IPS-15b (cell line): ENCODE results near the gene MICU1.

Experiments used
- H3K27me3 ChIP-seq: one replicate; pipeline ENCODE4 v1.6.1; 2013; ENCODE audit warnings: low read length; ENCODE audit not compliant: control insufficient read depth, insufficient read depth
- H3K36me3 ChIP-seq: one replicate; pipeline ENCODE4 v1.6.1; 2013; ENCODE audit warnings: low read length; ENCODE audit not compliant: control insufficient read depth, insufficient read depth
- H3K4me1 ChIP-seq: one replicate; pipeline ENCODE4 v1.6.1; 2013; ENCODE audit warnings: mild to moderate bottlenecking, low read length; ENCODE audit not compliant: control insufficient read depth, insufficient read depth
- H3K4me3 ChIP-seq: one replicate; pipeline ENCODE4 v1.5.1; 2013; ENCODE audit warnings: low read depth, low read length
- H3K9ac ChIP-seq: one replicate; pipeline ENCODE4 v1.6.1; 2013; ENCODE audit warnings: low read depth, mild to moderate bottlenecking, low read length
- H3K9me3 ChIP-seq: one replicate; pipeline ENCODE4 v1.6.1; 2013; ENCODE audit warnings: mild to moderate bottlenecking, low read length; ENCODE audit not compliant: control insufficient read depth, insufficient read depth

The MICU1 gene

GRCh38 chr10:72375173-72375572, 250.7 kb downstream of the MICU1 start:
- H3K4me3 ChIP-seq, result no peak overlapping the region
- no peaks in the 10 kb centered on the region for H3K4me1 ChIP-seq
- no peaks in the 10 kb centered on the region for H3K9me3 ChIP-seq
- H3K9ac ChIP-seq, result no peak overlapping the region
- no peaks in the 10 kb centered on the region for H3K27me3 ChIP-seq
- no peaks in the 10 kb centered on the region for H3K36me3 ChIP-seq

- Histone ChIP-seq H3K36me3 (peaks cover 4% of the 10 kb centered on the region), H3K9me3 (no peaks in the 10 kb centered on the region), H3K4me1 (no peaks in the 10 kb centered on the region), H3K27me3 (no peaks in the 10 kb centered on the region), H3K9ac (no peak overlapping the region), H3K4me3 (no peak overlapping the region)
Observed at GRCh38 chr10:72370201-72370722, 255.6 kb downstream of the MICU1 start.

- Histone ChIP-seq H3K4me1 (peaks cover 3% of the 10 kb centered on the region), H3K9me3 (no peaks in the 10 kb centered on the region), H3K27me3 (no peaks in the 10 kb centered on the region), H3K9ac (no peak overlapping the region), H3K4me3 (no peak overlapping the region), H3K36me3 (peaks cover 4% of the 10 kb centered on the region)
Observed at GRCh38 chr10:72367301-72367960, 258.4 kb downstream of the MICU1 start.

GRCh38 chr10:72365106-72365895, 260.6 kb downstream of the MICU1 start:
- no peaks in the 10 kb centered on the region for H3K27me3 ChIP-seq
- no peak overlapping the region for H3K9ac ChIP-seq
- no peaks in the 10 kb centered on the region for H3K9me3 ChIP-seq
- H3K4me1 ChIP-seq, result peaks cover 3% of the 10 kb centered on the region
- H3K36me3 ChIP-seq, result peaks cover 4% of the 10 kb centered on the region
- no peak overlapping the region for H3K4me3 ChIP-seq

- Histone ChIP-seq H3K36me3 (peaks cover 4% of the 10 kb centered on the region), H3K27me3 (no peaks in the 10 kb centered on the region), H3K9me3 (no peaks in the 10 kb centered on the region), H3K9ac (no peak overlapping the region), H3K4me1 (peaks cover 3% of the 10 kb centered on the region), H3K4me3 (no peak overlapping the region)
Observed at GRCh38 chr10:72364239-72364777, 261.6 kb downstream of the MICU1 start.

- Histone ChIP-seq H3K9me3 (no peaks in the 10 kb centered on the region), H3K4me3 (no peak overlapping the region), H3K4me1 (peaks cover 10% of the 10 kb centered on the region), H3K36me3 (no peaks in the 10 kb centered on the region), H3K27me3 (no peaks in the 10 kb centered on the region), H3K9ac (no peak overlapping the region)
Observed at GRCh38 chr10:72356987-72357386, 268.9 kb downstream of the MICU1 start.

GRCh38 chr10:72356115-72356514, 269.8 kb downstream of the MICU1 start:
- no peak overlapping the region for H3K9ac ChIP-seq

GRCh38 chr10:72355214-72355555, 270.7 kb downstream of the MICU1 start:
- Histone ChIP-seq H3K9ac (peak overlapping the region; percentile 47), H3K27me3 (no peaks in the 10 kb centered on the region), H3K36me3 (no peaks in the 10 kb centered on the region), H3K4me1 (peaks cover 10% of the 10 kb centered on the region), H3K9me3 (no peaks in the 10 kb centered on the region), H3K4me3 (peak overlapping the region; percentile 100)

More at GRCh38 chr10:72356115-72356514, 269.8 kb downstream of the MICU1 start:
- Histone ChIP-seq H3K4me1 (peaks cover 10% of the 10 kb centered on the region), H3K27me3 (no peaks in the 10 kb centered on the region), H3K36me3 (no peaks in the 10 kb centered on the region), H3K9me3 (no peaks in the 10 kb centered on the region), H3K4me3 (no peak overlapping the region)

- Histone ChIP-seq H3K27me3 (no peaks in the 10 kb centered on the region), H3K9ac (peak within 1 kb of the TSS; percentile 99), H3K4me3 (peak within 1 kb of the TSS; percentile 100), H3K36me3 (no peaks in the 10 kb centered on the region), H3K4me1 (peaks cover 10% of the 10 kb centered on the region), H3K9me3 (no peaks in the 10 kb centered on the region)
Observed at GRCh38 chr10:72354356-72355213, 271.3 kb downstream of the MICU1 start, which contains the start of gene DNAJB12. Gene DNAJB12 (minus strand): TSS chr10:72354919. CDS start chr10:72354897, 22 bp downstream.

GRCh38 chr10:72353965-72354355, 271.9 kb downstream of the MICU1 start:
- H3K9me3 ChIP-seq, result no peaks in the 10 kb centered on the region
- peak overlapping the region; percentile 100 for H3K4me3 ChIP-seq
- peak overlapping the region; percentile 99 for H3K9ac ChIP-seq
- H3K4me1 ChIP-seq, result peaks cover 10% of the 10 kb centered on the region
- no peaks in the 10 kb centered on the region for H3K27me3 ChIP-seq
- H3K36me3 ChIP-seq, result no peaks in the 10 kb centered on the region
